ENCODE measurements around the gene HACD1.

HACD1 gene

GRCh38 chr10:17564911-17565310, 52.3 kb downstream of the HACD1 start:
- no peak for DNase-seq

GRCh38 chr10:17563452-17563851, 53.7 kb downstream of the HACD1 start:
- DNase-seq, result no peak

GRCh38 chr10:17562614-17563013, 54.6 kb downstream of the HACD1 start:
- DNase-seq, result no peak

GRCh38 chr10:17561111-17561510, 56.1 kb downstream of the HACD1 start:
- no peak for DNase-seq

GRCh38 chr10:17557459-17557858, 59.7 kb downstream of the HACD1 start:
- DNase-seq, result no peak

GRCh38 chr10:17548770-17549169, 68.4 kb downstream of the HACD1 start:
- DNase-seq, result no peak

- DNase-seq, result no peak
Measured at GRCh38 chr10:17548162-17548561, 69.0 kb downstream of the HACD1 start.

GRCh38 chr10:17547060-17547459, 70.1 kb downstream of the HACD1 start:
- no peak for DNase-seq

GRCh38 chr10:17544465-17544864, 72.7 kb downstream of the HACD1 start:
- DNase-seq, result no peak

Data from Kasumi-1 (cell line).